ENCODE results near the gene APOA5.
"Not testable (repeated sequence)": the region's sequence is repeated elsewhere in the genome, so short reads cannot be mapped to it uniquely, and the experiment has no call there.

APOA5 gene

GRCh38 chr11:116773203-116774097 is 18.2 kb downstream of the APOA5 start:
- H3K9me3 ChIP-seq (replicated peaks in 1 of 11): no peaks in the 10 kb centered on the region
- H4K20me1 ChIP-seq: peaks cover 0 to 11% (median 0%) of the 10 kb centered on the region in 11 experiments; a peak in 3 of 22 replicates
- no peaks in the 10 kb centered on the region for H3K27me3 ChIP-seq
- H3K36me3 ChIP-seq: peaks cover 39 to 50% (median 45%) of the 10 kb centered on the region in 11 experiments
- H3K4me2 ChIP-seq: peak overlapping the region; percentile 87 to 99 (median 96)
- H3K4me3 ChIP-seq: peak overlapping the region; percentile 78 to 97 (median 84)
- peaks cover 37 to 60% (median 46%) of the 10 kb centered on the region in 10 experiments for H3K4me1 ChIP-seq
- H3K9ac ChIP-seq: peak overlapping the region; percentile 68 to 97 (median 92)
- TF ChIP-seq Cebpa-rat (IDR thresholded peaks at IDR 0.05): peak in 4 of 11 experiments; percentile 27 to 88 (median 76); a peak in 9 of 22 replicates
- peak overlapping the region; percentile 18 to 97 (median 92); a peak in 21 of 22 replicates for H3K27ac ChIP-seq

DNA sequence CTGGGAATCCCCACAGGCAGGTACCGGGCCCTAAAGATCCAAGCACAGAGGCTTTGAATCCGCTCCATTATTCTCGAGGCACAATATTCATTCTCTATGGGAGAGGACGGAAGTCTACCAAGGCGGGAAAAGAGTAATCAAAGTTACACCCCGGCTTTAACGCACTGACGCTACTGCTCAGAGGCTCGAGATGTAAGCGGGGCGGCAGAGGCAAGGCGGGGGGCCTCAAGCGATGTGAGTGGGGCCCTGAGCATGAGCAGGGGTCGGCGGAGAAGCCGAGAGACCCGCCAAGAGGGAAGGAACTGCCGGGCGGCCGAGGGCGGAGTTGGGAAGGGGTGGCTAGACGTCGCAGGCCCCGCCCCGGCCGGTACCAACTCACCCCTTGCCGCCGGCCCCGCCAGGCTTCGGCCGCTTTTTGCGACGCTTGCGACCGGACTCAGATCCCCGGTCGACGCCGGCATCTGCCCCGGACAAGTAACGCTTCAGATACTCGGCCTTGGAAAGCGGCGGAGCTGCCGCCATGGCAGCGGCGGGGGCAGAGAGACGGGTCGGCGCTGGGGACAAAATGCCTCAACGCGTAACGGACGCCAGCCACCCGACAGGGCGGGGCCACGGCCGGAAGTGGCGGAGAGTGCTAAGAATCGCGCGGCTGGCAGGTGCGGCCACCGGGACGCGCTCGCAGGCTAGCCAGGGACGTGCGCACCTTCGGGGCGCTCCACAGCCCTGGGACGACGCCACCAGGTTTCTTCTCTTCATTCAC is 19.1 kb downstream of the APOA5 start, which contains the start of gene BUD13:
BUD13 (minus strand) TSS at position 545 of the 760 bp plus-strand sequence; CDS start at position 522, 23 bp downstream.
- Histone ChIP-seq H3K4me2 (peak within 1 kb of the TSS; percentile 92 to 99 (median 96)), H3K9ac (peak within 1 kb of the TSS; percentile 89 to 97 (median 93)), H3K9me3 (replicated peaks in 1 of 11) (no peaks in the 10 kb centered on the region), H3K36me3 (peaks cover 39 to 50% (median 45%) of the 10 kb centered on the region in 11 experiments), H4K20me1 (peaks cover 0 to 11% (median 0%) of the 10 kb centered on the region in 11 experiments; a peak in 5 of 22 replicates), H3K4me1 (peaks cover 37 to 60% (median 46%) of the 10 kb centered on the region in 10 experiments), H3K4me3 (peak within 1 kb of the TSS; percentile 78 to 97 (median 84)), H3K27me3 (no peaks in the 10 kb centered on the region), H3K27ac (peak within 1 kb of the TSS; percentile 91 to 97 (median 92))
- no peak for TF ChIP-seq Cebpa-rat (IDR thresholded peaks at IDR 0.05)

DNA sequence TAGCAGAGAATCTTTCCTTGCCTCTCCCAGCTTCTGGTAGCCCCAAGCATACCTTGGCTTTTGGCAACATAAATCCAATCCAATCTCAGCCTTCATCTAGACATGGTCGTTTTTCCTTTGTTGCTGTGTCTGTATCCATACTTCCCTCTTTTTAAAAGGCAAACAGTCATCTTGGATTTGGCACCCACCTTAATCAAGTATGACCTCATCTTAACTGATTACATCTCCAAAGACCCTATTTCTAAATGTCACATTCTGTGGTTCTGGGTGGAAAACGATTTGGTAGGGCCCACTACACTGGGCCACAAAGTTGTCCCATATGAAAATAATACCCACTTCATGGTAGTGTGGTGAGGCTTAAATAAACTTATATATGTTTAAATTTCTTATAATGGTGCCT is 19.7 kb downstream of the APOA5 start:
- H3K4me2 ChIP-seq: peak overlapping the region; percentile 78 to 98 (median 93)
- peaks cover 0 to 11% (median 6%) of the 10 kb centered on the region in 11 experiments; a peak in 9 of 22 replicates for H4K20me1 ChIP-seq
- H3K4me1 ChIP-seq: peaks cover 37 to 60% (median 46%) of the 10 kb centered on the region in 10 experiments
- no peaks in the 10 kb centered on the region for H3K9me3 ChIP-seq (replicated peaks in 1 of 11)
- no peak for TF ChIP-seq Cebpa-rat (IDR thresholded peaks at IDR 0.05)
- H3K4me3 ChIP-seq: peak overlapping the region; percentile 78 to 97 (median 84)
- H3K27ac ChIP-seq: peak overlapping the region in 10 of 11 experiments; percentile 91 to 97 (median 92); a peak in 21 of 22 replicates
- H3K36me3 ChIP-seq: peaks cover 34 to 50% (median 45%) of the 10 kb centered on the region in 11 experiments
- H3K9ac ChIP-seq: peak overlapping the region; percentile 89 to 97 (median 93)
- H3K27me3 ChIP-seq: no peaks in the 10 kb centered on the region

DNA sequence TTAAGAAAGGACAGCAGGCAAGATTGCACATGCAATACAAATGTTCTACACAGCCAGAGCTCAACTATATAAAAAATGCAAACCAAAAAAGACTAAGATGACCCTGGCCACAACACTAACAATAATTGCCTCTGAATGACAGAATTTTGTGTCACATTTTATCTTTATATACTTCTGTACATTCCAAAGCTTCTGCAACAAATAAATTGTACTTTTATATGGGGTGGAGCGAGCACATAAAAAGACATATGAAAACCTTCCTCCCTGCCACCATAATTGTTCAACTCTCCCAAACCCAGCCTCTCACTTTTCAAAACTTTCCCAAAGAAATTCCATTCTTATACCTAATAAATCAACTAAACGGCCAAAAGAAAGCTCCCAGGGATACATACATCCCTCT is 29.5 kb downstream of the APOA5 start:
- Histone ChIP-seq H3K27ac (no peak overlapping the region), H3K27me3 (no peaks in the 10 kb centered on the region), H3K9me3 (replicated peaks in 1 of 11) (no peaks in the 10 kb centered on the region), H4K20me1 (peaks cover 0 to 30% (median 3%) of the 10 kb centered on the region in 11 experiments; a peak in 9 of 22 replicates), H3K36me3 (peaks cover 95 to 100% (median 100%) of the 10 kb centered on the region in 11 experiments), H3K4me1 (no peaks in the 10 kb centered on the region), H3K9ac (no peak overlapping the region), H3K4me2 (no peak overlapping the region), H3K4me3 (no peak overlapping the region)
- TF ChIP-seq Cebpa-rat (IDR thresholded peaks at IDR 0.05): no peak

GRCh38 chr11:116756044-116756443 is 35.6 kb downstream of the APOA5 start:
- H3K4me3 ChIP-seq; H3K9me3 ChIP-seq (replicated peaks in 1 of 11); H3K27me3 ChIP-seq; H4K20me1 ChIP-seq; H3K4me2 ChIP-seq; H3K9ac ChIP-seq; H3K27ac ChIP-seq: not testable (repeated sequence)
- peaks cover 0 to 13% (median under 1%) of the 10 kb centered on the region in 10 experiments; a peak in 9 of 20 replicates for H3K4me1 ChIP-seq
- H3K36me3 ChIP-seq: peaks cover 97 to 100% (median 100%) of the 10 kb centered on the region in 11 experiments

- Histone ChIP-seq H3K4me3 (no peak overlapping the region), H3K36me3 (peaks cover 93 to 100% (median 99%) of the 10 kb centered on the region in 11 experiments), H4K20me1 (peaks cover 0 to 26% (median 0%) of the 10 kb centered on the region in 11 experiments; a peak in 4 of 22 replicates), H3K27me3 (no peaks in the 10 kb centered on the region), H3K9me3 (replicated peaks in 1 of 11) (no peaks in the 10 kb centered on the region), H3K27ac (no peak overlapping the region), H3K4me1 (peaks cover 0 to 20% (median 4%) of the 10 kb centered on the region in 10 experiments; a peak in 9 of 20 replicates), H3K9ac (no peak overlapping the region), H3K4me2 (peak overlapping the region in 1 of 11 experiments; percentile 17; a peak in 2 of 22 replicates)
- no peak for TF ChIP-seq Cebpa-rat (IDR thresholded peaks at IDR 0.05)
Observed at GRCh38 chr11:116750070-116750718, 41.5 kb downstream of the APOA5 start.

GRCh38 chr11:116742104-116742503 is 49.6 kb downstream of the APOA5 start:
- no peaks in the 10 kb centered on the region for H3K27me3 ChIP-seq
- no peak overlapping the region for H3K27ac ChIP-seq
- no peak overlapping the region for H3K4me3 ChIP-seq
- no peaks in the 10 kb centered on the region for H3K9me3 ChIP-seq (replicated peaks in 1 of 11)
- H3K4me2 ChIP-seq: no peak overlapping the region
- peaks cover 0 to 13% (median 2%) of the 10 kb centered on the region in 10 experiments; a peak in 8 of 20 replicates for H3K4me1 ChIP-seq
- peaks cover 0 to 10% (median 0%) of the 10 kb centered on the region in 11 experiments; a peak in 2 of 22 replicates for H4K20me1 ChIP-seq
- H3K36me3 ChIP-seq: peaks cover 16 to 26% (median 21%) of the 10 kb centered on the region in 11 experiments
- H3K9ac ChIP-seq: no peak overlapping the region
- no peak for TF ChIP-seq Cebpa-rat (IDR thresholded peaks at IDR 0.05)

DNA sequence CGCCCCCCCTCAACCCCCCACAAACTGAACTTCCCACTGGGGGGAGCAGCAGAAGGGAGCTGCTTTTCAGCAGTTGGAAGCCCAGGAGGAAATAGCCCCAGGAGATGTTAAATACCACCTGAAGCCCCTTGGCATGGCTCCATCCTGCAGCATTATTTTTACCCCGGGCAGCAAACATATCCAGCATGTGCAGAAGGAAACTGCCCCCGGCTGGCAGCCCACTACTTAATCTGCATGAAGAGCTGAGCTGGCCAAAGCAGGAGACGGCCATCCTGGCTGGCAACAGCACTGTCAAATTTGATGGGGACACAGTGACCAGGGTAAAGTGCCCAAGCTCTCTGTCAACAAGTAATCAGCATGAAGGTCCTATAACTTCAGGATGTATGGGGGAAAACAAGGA is 50.9 kb downstream of the APOA5 start:
- no peak overlapping the region for H3K27ac ChIP-seq
- H3K4me2 ChIP-seq: no peak overlapping the region
- no peak overlapping the region for H3K9ac ChIP-seq
- H3K36me3 ChIP-seq: peaks cover 2 to 13% (median 7%) of the 10 kb centered on the region in 11 experiments; a peak in 19 of 22 replicates
- no peaks in the 10 kb centered on the region for H3K27me3 ChIP-seq
- no peak overlapping the region for H3K4me3 ChIP-seq
- TF ChIP-seq Cebpa-rat (IDR thresholded peaks at IDR 0.05): no peak
- no peaks in the 10 kb centered on the region for H3K9me3 ChIP-seq (replicated peaks in 1 of 11)
- H3K4me1 ChIP-seq: peaks cover 0 to 13% (median 2%) of the 10 kb centered on the region in 10 experiments; a peak in 8 of 20 replicates
- H4K20me1 ChIP-seq: peaks cover 0 to 10% (median 0%) of the 10 kb centered on the region in 11 experiments; a peak in 1 of 22 replicates

Measured in BLaER1 treated with 17β-estradiol and CSF1 and Interleukin-3, amounts not matched to agents 10 nM and 100 nM (cell line).